Hypothalamus (tissue), 51 donors: Measurements from ENCODE around the gene ARL6IP6.

Experiments used
- DNase-seq, 51 donors: peaks; one replicate each; lab custom pipeline; 2025; lab: John Stamatoyannopoulos, UW

ARL6IP6 gene

GRCh38 chr2:152792974-152793373 lies 74.6 kb downstream of the ARL6IP6 start:
- DNase-seq = no peak

GRCh38 chr2:152796941-152797340 lies 78.5 kb downstream of the ARL6IP6 start:
- DNase-seq = no peak

- no peak for DNase-seq
These were observed 86.4 kb downstream of the ARL6IP6 start for GRCh38 chr2:152804687-152805408.

GRCh38 chr2:152811916-152812315 lies 93.5 kb downstream of the ARL6IP6 start:
- DNase-seq = no peak
